GM23338 (cell line): ENCODE data around the gene DDX24.

Experiments
- CREB1 ChIP-seq: fragments of 250-450 bp; sonication (Bioruptor Pico); IDR thresholded peaks from 2 replicates; pipeline ENCODE4 v1.5.0; 2020; ENCODE audit warnings: low read depth, mild to moderate bottlenecking, moderate library complexity
- EZH2 ChIP-seq: fragments of 200-600 bp; sonication (generic); IDR thresholded peaks from one replicate; pipeline ENCODE4 v1.8.0; 2017; ENCODE audit warnings: antibody characterized with exemption, mild to moderate bottlenecking, low read depth; ENCODE audit not compliant: unreplicated experiment
- EZH2phosphoT487 ChIP-seq: fragments of 200-600 bp; sonication (generic); IDR thresholded peaks from one replicate; pipeline ENCODE4 v1.8.1; 2018; ENCODE audit warnings: antibody characterized with exemption; ENCODE audit not compliant: unreplicated experiment
- JUNB ChIP-seq: IDR thresholded peaks from one replicate; pipeline ENCODE4 v1.6.1; 2016; ENCODE audit warnings: antibody characterized with exemption; ENCODE audit not compliant: unreplicated experiment
- NANOG ChIP-seq: IDR thresholded peaks from 2 replicates; pipeline ENCODE4 v1.6.1; 2016; ENCODE audit warnings: antibody characterized with exemption, borderline replicate concordance
- POLR2AphosphoS5 ChIP-seq: IDR thresholded peaks from 2 replicates; pipeline ENCODE4 v1.6.1; 2016; ENCODE audit warnings: antibody characterized with exemption, low read depth
- ZNF114 ChIP-seq: fragments of 250-450 bp; sonication (Bioruptor Pico); IDR thresholded peaks from 2 replicates; pipeline ENCODE4 v1.5.0; 2020; ENCODE audit warnings: mild to moderate bottlenecking, moderate library complexity
- ZNF331 ChIP-seq: fragments of 250-450 bp; sonication (Bioruptor Pico); IDR thresholded peaks from 2 replicates; pipeline ENCODE4 v1.5.0; 2020; ENCODE audit warnings: low read depth, mild to moderate bottlenecking, moderate library complexity
- TF ChIP-seq, protein P1 (sequence below), 2 experiments: fragments of 200-600 bp in 1 of 2; sonication (generic) in 1 of 2; conservative IDR thresholded peaks; 2 replicates each; pipeline versions ENCODE4 v1.5.1 to v1.6.1; 2016 to 2017; ENCODE audit warnings: antibody characterized with exemption in 2 of 2, low read depth in 2 of 2, mild to moderate bottlenecking in 2 of 2, moderate library complexity in 1 of 2
- TF ChIP-seq, protein P2 (sequence below): IDR thresholded peaks from one replicate; pipeline ENCODE4 v1.6.1; 2018; ENCODE audit warnings: antibody characterized with exemption; ENCODE audit not compliant: unreplicated experiment

DNA sequence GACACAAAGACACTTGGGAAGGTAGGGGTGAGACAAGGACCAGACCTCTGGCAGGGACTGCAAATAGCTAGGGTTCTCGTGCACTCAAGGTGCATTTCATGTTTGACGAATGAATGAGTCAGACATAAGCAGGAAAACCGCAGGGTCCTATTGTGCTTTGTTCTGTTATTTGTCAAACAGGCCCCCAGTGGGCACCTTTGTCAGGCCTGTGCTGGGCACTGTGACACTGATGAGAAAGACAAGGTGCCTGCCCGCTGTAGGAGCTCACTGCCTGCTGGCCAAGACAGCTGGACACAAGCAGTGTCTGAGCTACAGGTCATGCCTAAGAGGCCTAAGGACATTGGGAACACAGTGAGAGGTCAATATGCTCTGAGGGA lies 52.6 kb downstream of the DDX24 start:
- TF ChIP-seq ZNF114 (CRISPR knock-in tag) (no peak), ZNF331 (CRISPR knock-in tag) (no peak), EZH2phosphoT487 (no peak), POLR2AphosphoS5 (no peak), EZH2 (no peak), JUNB (no peak), NANOG (no peak), CREB1 (CRISPR knock-in tag) (no peak)
- TF ChIP-seq, protein P1, sequence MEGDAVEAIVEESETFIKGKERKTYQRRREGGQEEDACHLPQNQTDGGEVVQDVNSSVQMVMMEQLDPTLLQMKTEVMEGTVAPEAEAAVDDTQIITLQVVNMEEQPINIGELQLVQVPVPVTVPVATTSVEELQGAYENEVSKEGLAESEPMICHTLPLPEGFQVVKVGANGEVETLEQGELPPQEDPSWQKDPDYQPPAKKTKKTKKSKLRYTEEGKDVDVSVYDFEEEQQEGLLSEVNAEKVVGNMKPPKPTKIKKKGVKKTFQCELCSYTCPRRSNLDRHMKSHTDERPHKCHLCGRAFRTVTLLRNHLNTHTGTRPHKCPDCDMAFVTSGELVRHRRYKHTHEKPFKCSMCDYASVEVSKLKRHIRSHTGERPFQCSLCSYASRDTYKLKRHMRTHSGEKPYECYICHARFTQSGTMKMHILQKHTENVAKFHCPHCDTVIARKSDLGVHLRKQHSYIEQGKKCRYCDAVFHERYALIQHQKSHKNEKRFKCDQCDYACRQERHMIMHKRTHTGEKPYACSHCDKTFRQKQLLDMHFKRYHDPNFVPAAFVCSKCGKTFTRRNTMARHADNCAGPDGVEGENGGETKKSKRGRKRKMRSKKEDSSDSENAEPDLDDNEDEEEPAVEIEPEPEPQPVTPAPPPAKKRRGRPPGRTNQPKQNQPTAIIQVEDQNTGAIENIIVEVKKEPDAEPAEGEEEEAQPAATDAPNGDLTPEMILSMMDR (conservative IDR thresholded peaks at IDR 0.05; ENCODE audit: low read depth in 2 of 2), result no peak
- TF ChIP-seq, protein P2, sequence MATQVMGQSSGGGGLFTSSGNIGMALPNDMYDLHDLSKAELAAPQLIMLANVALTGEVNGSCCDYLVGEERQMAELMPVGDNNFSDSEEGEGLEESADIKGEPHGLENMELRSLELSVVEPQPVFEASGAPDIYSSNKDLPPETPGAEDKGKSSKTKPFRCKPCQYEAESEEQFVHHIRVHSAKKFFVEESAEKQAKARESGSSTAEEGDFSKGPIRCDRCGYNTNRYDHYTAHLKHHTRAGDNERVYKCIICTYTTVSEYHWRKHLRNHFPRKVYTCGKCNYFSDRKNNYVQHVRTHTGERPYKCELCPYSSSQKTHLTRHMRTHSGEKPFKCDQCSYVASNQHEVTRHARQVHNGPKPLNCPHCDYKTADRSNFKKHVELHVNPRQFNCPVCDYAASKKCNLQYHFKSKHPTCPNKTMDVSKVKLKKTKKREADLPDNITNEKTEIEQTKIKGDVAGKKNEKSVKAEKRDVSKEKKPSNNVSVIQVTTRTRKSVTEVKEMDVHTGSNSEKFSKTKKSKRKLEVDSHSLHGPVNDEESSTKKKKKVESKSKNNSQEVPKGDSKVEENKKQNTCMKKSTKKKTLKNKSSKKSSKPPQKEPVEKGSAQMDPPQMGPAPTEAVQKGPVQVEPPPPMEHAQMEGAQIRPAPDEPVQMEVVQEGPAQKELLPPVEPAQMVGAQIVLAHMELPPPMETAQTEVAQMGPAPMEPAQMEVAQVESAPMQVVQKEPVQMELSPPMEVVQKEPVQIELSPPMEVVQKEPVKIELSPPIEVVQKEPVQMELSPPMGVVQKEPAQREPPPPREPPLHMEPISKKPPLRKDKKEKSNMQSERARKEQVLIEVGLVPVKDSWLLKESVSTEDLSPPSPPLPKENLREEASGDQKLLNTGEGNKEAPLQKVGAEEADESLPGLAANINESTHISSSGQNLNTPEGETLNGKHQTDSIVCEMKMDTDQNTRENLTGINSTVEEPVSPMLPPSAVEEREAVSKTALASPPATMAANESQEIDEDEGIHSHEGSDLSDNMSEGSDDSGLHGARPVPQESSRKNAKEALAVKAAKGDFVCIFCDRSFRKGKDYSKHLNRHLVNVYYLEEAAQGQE, result no peak
